Activated CD4-positive, CD25-positive, alpha-beta regulatory T cell treated with anti-CD3 and anti-CD28 coated beads, Interleukin-2, amount 50 U/mL, for 72 hours (primary cell): Measurements from ENCODE around the gene GPR89A.
"Not testable (repeated sequence)": the region's sequence is repeated elsewhere in the genome, so short reads cannot be mapped to it uniquely, and the experiment has no call there.

Experiments
- DNase-seq: peaks from one replicate; pipeline ENCODE4 v3.0.0; 2021

GPR89A gene

DNA sequence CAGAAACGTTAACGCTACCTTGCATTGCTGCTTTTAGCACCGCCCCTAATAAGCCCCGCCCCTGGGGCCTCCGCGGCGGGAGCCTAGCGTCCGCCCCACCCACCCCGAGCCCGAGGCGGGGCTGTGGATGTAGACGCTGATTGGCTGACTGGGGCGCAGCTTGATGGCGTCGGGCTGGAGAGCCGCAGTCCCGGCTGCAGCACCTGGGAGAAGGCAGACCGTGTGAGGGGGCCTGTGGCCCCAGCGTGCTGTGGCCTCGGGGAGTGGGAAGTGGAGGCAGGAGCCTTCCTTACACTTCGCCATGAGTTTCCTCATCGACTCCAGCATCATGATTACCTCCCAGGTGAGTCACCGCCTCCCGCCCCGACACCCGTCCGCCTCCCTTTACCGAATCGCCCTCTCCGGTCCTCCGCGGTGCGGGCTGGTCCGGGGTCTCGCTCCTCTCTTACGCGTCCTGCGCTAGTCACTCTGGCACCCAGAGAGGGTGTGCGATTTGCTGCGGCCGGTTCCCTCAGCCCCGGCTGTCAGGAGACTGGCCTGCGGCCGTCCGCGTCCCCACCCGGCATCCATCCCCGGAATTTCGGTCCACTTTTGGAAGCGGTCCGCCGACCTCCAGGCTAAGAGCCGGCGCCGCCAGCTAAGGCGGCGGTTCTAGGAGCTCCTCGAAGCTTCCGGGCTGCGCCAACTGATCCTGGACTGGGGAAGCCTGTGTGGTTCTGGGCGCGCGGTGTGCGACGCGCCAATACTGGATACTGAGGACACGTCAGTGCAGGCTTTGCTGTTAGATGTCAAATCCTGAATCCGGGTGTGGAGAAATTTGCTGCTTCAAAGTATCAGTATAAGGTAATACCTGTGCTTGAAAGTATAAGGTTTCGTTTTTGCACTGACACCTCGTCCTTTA is at the start of gene GPR89A:
TSS of gene GPR89A (plus strand) at position 156 of the 901 bp plus-strand sequence. CDS start at position 302, 146 bp downstream.
- DNase-seq: peak; percentile 94

DNA sequence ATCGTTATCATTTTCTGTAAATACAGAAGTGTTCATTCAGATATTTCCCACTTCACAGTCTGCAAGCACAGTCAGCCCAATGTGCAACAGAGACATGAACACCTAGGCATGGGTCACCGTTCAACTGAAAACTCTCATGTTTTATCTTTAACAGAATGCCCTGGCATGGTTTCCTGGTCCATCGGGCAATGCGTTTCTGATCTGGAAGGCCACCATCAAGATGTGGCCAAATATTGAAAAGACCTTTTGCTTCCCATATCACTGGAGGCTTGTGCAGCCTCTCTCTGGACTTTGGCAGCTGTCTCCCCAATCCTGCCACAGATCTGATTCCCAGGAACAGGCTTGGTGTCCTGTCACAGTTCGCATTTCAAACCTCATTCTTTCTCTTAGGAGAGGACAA is 21.0 kb upstream of the GPR89A start:
- not testable (repeated sequence) for DNase-seq

DNA sequence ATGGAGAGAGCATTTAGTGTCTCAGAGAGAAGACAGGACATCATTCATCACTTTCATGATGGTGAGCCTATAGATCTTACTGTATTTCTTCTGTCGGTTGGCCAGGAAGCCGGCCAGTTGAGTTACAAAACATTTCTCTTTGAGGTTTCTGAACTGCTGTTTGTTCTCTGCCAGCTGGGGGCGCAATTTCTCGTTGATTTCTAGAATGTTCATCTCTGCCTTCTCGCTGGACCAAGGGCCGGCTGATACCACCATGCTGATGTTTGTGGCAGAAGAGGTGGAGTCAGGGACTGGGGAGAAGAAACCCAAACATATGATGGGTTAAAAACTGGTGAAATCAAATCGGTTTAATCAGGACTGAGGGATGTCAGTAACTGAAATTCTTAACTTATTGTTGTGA is 17.0 kb upstream of the GPR89A start:
- DNase-seq: peak; percentile 51

DNA sequence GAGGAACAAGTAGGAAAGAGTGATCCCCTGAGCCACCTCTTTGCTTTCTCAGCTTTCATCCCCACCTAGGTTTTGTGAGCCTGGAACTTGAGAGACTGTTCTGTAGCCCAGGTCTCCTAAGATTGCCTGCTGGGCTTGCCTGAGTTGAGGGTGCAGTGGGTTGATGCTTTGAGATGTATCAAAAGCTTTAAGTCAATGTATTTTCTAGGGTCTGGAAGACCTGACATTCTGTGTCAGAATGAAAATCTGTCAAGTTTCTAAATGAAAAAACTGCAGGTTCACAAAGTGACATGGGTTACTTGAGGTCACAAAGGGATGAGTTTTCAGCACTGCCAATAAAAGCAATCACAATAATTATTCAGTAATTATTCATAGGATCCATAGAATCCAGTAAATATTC is 15.4 kb upstream of the GPR89A start:
- DNase-seq: not testable (repeated sequence)

DNA sequence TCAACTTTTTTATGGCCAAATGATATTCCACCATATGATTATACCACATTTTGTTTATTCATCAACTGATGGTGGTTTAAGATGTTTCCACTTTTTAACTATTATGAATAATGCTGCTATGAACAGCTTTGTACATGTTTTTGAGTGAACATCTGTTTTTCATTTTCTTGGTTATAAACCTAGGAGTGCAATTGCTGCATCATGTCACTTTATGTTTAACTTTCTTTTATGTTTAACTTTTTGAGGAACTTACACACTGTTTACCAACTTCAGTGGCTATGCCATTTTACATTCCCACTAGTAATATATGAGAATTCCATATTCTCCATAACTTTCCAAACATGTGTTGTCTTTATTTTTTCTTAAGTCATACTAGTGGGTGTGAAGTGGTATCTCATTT is 12.4 kb upstream of the GPR89A start:
- not testable (repeated sequence) for DNase-seq

DNA sequence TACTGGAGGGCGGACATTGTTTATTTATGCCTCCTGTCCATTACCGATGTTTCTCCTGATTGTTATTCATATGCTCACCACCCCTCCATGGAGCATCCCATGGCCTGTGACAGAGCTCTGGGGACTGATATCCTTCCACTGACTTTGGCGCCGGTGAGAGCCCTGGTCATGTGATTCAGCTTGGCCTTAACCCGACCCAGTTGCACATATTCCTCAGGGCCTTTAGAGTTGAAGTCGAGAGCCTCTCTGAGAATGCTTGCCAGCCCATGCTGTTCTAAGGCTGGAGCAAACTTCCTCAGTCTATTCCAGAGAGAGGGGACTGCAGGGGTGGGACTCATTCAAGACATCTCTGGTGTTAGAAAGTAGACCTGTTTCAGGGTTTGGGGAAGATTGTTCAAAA is 11.6 kb upstream of the GPR89A start:
- DNase-seq: not testable (repeated sequence)

DNA sequence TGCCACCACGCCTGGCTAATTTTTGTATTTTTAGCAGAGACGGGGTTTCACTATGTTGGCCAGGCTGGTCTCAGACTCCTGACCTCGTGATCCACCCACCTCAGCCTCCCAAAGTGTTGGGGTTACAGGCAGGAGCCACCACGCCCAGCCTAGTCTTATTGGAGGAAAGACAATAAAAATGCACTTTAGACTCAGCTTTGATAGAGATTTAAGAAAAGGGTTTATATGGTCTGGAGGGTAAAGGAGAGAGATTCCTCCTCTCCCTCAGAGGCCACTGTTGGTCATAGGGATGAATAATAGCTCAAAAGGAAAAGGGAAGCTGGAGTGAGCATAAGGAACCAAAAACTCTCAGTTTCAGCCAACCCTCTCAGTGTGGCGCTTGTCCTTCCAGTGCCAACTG is 8.4 kb upstream of the GPR89A start:
- DNase-seq: not testable (repeated sequence)

DNA sequence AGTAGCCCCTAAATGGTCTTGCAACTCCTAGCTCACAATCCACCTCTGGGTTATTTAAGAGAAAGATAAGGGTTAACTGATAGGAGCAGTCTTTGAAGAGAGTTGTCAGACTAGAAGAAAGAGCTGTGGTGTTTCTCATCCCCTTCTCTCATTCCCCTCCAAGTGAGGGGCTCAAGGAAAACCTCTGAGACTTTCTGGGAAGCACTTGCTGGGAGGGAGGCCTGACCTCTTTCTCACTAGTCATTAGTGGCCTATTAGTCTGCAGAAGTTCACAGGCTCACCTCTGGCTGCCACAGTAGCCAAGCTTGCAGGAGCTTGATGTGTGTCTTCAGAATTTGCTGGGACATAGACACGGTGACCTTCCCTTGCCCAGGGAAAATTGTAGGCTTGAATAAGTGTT is 6.2 kb upstream of the GPR89A start:
- no peak for DNase-seq

DNA sequence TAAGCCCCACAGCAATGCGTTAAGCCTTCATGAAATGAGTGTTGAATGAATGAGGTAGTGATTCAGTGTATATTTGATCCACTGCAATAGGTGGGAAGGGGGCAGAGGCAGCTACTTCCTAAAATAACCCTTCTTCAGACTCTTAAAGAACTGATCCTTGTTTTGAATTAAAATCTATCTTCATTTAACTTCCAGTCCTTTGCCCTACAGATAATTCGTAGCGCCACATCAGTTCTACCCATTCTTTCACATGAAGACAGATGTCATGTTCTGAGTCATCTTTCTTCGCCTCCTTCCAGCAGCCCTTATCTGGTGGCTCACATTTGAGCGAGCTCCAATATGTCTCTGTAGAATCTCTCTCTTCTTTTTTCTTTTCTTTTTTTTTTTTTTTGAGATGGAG is 948 bp upstream of the GPR89A start:
- not testable (repeated sequence) for DNase-seq

DNA sequence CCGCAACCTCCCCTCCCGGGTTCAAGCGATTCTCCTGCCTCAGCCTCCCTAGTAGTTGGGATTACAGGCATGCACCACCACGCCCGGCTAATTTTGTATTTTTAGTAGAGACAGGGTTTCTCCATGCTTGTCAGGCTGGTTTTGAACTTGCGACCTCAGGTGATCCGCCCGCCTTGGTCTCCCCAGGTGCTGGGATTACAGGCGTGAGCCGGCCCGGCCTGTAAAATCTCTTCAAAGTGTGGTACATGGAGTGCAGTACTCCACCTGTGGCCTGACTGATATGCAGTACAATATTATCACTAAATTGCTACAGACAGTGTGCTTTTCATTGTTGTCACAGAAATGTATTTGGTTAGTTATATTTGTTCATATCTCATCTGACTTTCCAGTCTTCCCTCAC is 499 bp upstream of the GPR89A start:
- DNase-seq: not testable (repeated sequence)

DNA sequence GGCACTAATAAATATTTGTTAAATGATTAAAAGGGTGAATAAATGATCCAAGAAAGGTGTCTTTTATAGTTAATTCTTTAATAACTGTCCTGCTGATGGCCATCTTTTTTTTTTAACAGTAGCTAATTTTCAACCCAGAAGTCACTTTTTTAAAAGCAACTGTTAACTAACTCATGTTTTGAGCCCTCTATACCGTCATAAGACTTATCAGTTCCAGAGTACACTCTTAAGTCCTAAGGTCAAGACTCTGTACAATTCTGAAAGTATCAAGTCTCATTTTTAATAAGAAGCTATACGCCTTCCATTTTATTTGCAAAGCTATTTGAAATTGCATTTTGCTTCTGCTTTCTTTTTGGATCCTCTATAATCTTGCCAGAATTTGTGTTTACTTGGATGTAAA is 3.0 kb downstream of the GPR89A start:
- not testable (repeated sequence) for DNase-seq

DNA sequence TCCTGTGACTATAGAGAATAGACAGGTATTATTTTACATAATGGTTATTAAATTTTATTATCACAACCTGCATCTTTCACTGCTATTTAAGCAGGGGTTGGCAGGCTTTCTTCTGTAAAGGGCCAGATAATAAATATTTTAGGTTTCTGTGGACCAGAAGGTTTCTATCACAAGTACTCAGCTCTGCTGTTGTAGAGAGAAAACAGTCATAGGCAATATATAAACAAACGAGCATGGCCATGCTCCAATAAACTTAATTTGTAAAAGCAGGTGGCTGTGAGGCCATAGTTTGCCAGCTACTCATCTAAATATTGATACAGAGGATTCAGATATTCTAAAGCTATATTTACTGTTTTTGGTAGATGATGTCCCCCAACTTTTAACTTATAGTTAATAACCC is 12.3 kb downstream of the GPR89A start:
- DNase-seq: not testable (repeated sequence)

DNA sequence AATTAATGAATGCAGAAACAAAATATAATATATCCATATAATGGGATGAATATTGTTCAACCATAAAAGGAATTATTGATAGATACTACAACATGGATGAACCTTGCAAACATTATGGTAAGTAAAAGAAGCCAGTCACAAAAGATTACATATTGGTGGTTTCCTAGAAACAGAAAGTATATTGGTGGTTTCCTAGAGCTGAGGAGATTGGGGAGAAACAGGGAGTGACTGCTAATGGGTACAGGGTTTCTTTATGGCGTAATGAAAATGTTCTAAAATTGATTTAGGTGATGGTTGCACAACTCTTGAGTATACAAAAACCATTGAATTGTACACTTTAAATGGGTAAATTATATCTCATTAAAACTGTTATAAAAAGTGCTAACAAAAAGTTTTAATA is 14.4 kb downstream of the GPR89A start:
- not testable (repeated sequence) for DNase-seq

DNA sequence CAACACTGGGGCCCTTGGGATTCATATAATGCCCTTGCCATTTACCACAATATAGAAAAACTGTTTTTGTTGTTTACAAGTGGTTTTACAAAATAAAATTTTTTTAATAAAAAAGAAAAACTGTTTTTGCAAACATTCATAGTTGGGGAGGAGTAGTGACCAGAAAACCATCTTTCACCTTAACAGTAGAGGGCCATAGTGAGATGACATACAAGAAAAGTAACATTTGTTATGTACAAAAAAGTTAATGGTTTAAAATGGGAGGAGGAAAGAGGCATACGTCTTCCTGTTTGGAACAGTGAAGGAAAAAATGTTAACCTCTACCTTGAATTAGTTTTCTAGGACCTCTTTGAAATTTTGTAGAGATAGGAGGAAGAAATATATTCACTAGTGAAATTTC is 28.4 kb downstream of the GPR89A start:
- not testable (repeated sequence) for DNase-seq

DNA sequence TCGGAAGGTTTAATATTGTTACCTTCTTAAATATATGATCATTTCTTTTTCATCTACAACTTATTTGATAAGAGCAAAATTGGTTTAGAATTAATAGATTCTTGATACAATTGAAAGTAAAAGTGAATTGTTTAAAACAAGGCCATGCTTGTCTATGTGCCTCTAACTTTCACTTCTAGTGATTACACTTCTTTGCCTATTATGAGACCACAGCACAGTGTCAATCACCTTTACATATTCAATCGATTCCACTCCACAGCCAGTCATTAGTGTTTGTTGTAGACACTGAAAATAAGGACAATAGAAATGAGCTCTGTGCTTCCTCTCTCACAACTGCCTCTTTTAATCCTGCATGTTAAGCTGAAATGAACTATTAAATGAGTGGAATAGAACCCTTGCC is 34.1 kb downstream of the GPR89A start:
- DNase-seq: not testable (repeated sequence)

DNA sequence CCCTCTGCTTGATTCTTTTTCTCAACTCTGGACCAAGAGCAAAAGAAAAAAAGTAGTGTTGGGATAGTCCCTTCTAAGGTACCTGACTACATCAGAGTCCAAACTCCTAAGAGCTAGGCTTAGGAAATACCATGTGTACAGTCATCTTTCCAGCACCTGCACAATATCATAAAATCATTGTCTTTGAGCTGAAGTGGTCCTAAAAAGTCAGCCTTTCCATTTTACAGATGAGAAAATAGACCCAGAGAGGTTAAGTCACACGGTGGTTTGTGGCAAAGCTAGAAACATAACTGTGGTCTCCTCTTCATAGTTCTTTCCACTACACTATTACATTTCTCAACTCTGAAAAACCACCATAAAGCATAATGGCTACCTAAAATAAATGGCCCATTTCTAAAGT is 36.2 kb downstream of the GPR89A start:
- not testable (repeated sequence) for DNase-seq

DNA sequence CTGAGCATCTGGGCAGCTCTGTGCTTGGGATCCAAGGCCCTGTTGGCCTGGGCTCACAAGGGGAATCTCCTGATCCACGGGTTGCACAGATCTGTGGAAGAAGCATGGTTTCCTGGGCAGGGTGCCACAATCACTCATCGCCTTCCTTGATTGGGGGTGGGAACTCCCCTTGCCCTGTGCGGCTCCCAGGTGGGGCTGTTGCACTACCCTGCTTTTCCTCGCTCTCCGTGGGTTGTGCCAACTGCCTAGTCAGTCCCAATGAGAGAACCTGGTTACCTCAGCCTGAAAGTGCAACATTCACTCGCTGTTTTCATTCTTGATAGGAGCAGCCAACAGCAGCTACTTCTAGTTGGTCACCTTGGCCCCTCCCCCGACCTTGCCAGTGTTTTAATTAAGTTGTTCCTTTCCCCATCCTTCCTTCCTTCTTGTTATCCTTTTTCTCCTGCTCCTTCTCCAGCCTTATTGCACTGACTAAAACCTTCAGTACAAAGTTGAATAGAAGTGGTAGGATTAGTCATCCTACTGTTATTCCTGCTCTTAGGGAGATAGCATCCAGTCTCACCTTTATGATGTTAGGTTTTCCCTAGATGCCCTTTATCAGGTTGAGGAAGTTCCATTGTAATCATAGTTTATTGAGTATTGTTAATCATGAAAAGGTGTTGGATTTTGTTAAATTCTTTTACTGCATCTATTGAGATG is 48.6 kb downstream of the GPR89A start:
- not testable (repeated sequence) for DNase-seq

DNA sequence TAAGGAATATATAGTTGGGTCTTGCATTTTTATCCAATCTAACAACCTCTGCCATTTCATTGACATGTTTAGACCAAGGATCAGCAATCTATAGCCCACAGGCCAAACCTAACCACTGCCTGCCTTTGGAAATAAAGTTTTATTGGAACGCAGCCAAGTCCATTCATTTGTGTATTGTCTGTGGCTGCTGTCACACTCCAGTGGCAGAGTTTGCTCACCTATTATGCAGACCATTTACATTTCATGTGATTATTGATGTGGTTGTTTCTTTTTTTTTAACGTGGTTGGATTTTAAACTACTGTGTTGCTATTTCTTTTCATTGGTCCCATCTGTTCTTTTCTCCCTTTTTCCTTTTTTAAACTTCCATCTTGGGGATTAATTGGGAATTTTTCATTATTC is 54.7 kb downstream of the GPR89A start:
- not testable (repeated sequence) for DNase-seq

DNA sequence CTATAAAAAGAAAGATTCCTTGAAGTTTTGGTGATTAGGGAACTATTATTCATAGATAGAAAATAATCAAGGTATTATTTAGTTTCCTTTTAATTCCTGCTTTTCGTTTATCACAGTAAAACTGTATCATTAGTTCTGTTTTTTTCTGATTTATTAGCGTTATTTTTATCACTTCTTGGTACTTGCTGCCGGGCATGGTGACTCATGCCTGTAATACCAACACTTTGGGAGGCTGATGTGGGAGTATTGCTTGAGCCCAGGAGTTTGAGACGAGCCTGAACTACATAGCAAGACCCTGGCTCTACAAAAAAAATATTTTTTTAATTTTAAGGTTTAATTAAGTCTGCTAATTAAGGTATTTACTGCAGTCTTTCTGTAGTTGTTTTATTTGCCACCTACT is 57.2 kb downstream of the GPR89A start:
- not testable (repeated sequence) for DNase-seq

DNA sequence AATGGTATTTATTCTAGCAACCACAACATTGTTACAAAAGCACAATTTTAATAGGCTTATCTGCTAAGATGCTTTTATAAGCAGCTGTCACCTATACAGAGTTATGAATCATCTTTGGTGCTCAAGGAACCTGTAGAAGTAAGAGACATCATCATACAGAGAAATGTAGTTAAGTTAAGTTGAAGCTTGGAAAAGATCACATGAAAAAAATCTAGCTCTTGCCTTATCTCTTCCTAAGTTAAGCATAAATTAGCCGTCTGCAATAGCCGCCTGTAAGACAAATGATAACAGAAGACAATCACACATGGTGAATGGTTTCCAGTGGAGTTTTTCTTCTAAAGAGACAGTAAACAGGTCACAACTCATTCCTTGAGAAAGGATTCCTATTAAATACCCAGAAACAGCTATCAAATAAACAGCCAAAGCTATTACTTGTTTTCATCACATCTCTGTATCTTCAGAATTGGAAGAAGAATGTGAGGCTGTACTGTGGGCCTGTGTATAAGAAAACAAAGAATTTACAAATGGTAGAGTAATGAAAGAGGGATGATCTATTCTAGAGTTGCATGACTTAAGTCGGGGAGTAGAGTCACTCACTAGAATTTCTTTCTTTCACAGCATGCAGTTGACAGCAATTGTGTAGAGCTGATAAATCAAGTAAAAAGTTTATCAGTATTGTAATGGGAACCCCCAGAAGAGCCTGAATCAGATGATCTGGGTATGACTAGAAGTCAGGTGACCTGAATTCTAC is 63.4 kb downstream of the GPR89A start:
- DNase-seq: not testable (repeated sequence)

DNA sequence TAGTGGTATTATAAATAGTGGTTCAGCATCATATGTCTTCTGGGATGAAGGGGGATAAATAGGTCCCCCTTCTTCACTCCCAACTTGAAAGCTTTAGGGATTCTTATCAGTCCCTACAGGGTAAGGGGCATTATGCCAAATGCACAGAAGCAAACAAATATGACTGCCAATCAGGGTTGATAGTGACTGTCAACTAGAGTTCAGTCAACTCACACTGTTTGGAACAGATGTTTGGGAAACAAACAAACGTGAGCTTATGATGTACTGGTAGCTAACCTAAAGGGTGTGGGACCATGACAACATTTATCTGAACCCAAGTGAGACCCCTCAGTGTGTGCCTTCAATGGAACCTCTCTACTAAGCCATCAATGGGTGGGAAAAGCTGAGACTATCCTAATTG is 65.4 kb downstream of the GPR89A start:
- DNase-seq: not testable (repeated sequence)

DNA sequence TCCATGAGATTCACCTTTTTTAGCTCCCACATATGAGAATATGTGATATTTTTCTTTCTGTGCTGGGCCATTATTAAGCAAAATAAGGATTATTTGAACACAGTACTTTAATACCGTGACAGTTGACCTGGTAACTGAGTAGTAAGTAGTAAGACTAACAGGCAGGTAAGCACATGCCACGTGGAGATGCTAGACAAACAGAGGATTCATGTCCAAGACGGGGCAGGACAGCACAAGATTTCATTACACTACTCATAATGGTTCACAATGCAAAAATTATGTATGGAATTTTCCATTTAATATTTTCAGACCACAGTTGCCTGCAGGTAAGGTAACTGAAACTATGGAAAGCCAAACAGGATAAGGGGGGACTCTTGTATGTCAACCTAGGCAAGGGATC is 77.1 kb downstream of the GPR89A start:
- DNase-seq: not testable (repeated sequence)

DNA sequence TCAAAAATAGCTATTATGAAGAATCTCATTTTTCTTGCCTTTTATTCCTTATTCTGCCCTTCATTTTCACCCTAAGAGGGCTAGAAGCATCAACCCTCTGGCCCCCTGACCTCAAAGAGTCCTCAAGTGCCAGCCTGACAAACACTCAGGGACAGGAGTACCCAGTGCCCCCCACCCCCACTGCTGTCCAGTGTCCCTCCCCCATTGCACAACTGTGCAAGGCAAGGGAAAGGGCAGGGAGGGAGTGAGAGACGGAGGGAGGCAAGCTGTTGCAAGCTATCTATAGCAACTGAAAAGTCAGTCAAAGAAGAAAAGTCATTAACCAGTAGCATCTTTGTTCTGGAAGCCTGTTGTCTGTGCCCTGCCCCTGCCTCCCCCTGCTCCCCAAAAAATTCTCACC is 78.3 kb downstream of the GPR89A start:
- not testable (repeated sequence) for DNase-seq
